Muscle layer of colon (tissue), 2 donors: ENCODE data around the gene FRYL.

Experiments used
- H3K27ac ChIP-seq: one replicate; pipeline ENCODE4 v1.7.0; 2013; ENCODE audit warnings: low read depth, mild to moderate bottlenecking, low read length, moderate library complexity
- H3K27me3 ChIP-seq, 2 donors: one replicate each; pipeline ENCODE4 v1.7.0; 2013; ENCODE audit warnings: low read length in 2 of 2, mild to moderate bottlenecking in 2 of 2; ENCODE audit not compliant: insufficient read depth in 2 of 2, control insufficient read depth in 1 of 2
- H3K36me3 ChIP-seq: one replicate; pipeline ENCODE4 v1.7.0; 2013; ENCODE audit warnings: mild to moderate bottlenecking, low read length; ENCODE audit not compliant: insufficient read depth
- H3K4me1 ChIP-seq: one replicate; pipeline ENCODE4 v1.7.0; 2013; ENCODE audit warnings: mild to moderate bottlenecking, low read length; ENCODE audit not compliant: insufficient read depth
- H3K4me3 ChIP-seq, 2 donors: one replicate each; pipeline ENCODE4 v1.7.0; 2013; ENCODE audit warnings: low read length in 2 of 2, low read depth in 1 of 2, mild to moderate bottlenecking in 1 of 2, moderate library complexity in 1 of 2
- H3K9ac ChIP-seq: one replicate; pipeline ENCODE4 v1.7.0; 2013; ENCODE audit warnings: low read length
- H3K9me3 ChIP-seq: one replicate; pipeline ENCODE4 v1.7.0; 2013; ENCODE audit warnings: mild to moderate bottlenecking, low read length
- donor health status: abdominal sarcoma.
- donor health status: Adenocarcinoma of cecum.

FRYL gene

GRCh38 chr4:48668254-48669017 lies 111.6 kb downstream of the FRYL start:
- no peaks in the 10 kb centered on the region for H3K27me3 ChIP-seq
- H3K4me3 ChIP-seq: no peak overlapping the region
- H3K4me1 ChIP-seq: no peaks in the 10 kb centered on the region
- H3K27ac ChIP-seq: no peak overlapping the region
- H3K9me3 ChIP-seq: no peaks in the 10 kb centered on the region
- no peaks in the 10 kb centered on the region for H3K36me3 ChIP-seq
- no peak overlapping the region for H3K9ac ChIP-seq

GRCh38 chr4:48667148-48667547 lies 112.9 kb downstream of the FRYL start:
- Histone ChIP-seq H3K4me1 (no peaks in the 10 kb centered on the region), H3K27ac (no peak overlapping the region), H3K4me3 (no peak overlapping the region), H3K9ac (no peak overlapping the region), H3K27me3 (no peaks in the 10 kb centered on the region), H3K36me3 (no peaks in the 10 kb centered on the region), H3K9me3 (no peaks in the 10 kb centered on the region)

GRCh38 chr4:48665555-48666186 lies 114.4 kb downstream of the FRYL start:
- no peaks in the 10 kb centered on the region for H3K9me3 ChIP-seq
- no peaks in the 10 kb centered on the region for H3K27me3 ChIP-seq
- H3K36me3 ChIP-seq: no peaks in the 10 kb centered on the region
- no peak overlapping the region for H3K9ac ChIP-seq
- H3K4me3 ChIP-seq: no peak overlapping the region
- H3K4me1 ChIP-seq: no peaks in the 10 kb centered on the region
- no peak overlapping the region for H3K27ac ChIP-seq

- Histone ChIP-seq H3K9ac (no peak overlapping the region), H3K4me3 (no peak overlapping the region), H3K4me1 (no peaks in the 10 kb centered on the region), H3K36me3 (no peaks in the 10 kb centered on the region), H3K9me3 (no peaks in the 10 kb centered on the region), H3K27ac (no peak overlapping the region), H3K27me3 (no peaks in the 10 kb centered on the region)
These were observed 115.1 kb downstream of the FRYL start for GRCh38 chr4:48664938-48665337.

- H3K4me3 ChIP-seq: no peak overlapping the region
- no peaks in the 10 kb centered on the region for H3K4me1 ChIP-seq
These were observed 118.7 kb downstream of the FRYL start for GRCh38 chr4:48661391-48661790.

GRCh38 chr4:48660347-48660746 lies 119.7 kb downstream of the FRYL start:
- H3K36me3 ChIP-seq: no peaks in the 10 kb centered on the region
- H3K4me3 ChIP-seq: no peak overlapping the region
- no peak overlapping the region for H3K27ac ChIP-seq
- H3K27me3 ChIP-seq: no peaks in the 10 kb centered on the region
- no peaks in the 10 kb centered on the region for H3K4me1 ChIP-seq
- H3K9me3 ChIP-seq: no peaks in the 10 kb centered on the region
- H3K9ac ChIP-seq: no peak overlapping the region

More at GRCh38 chr4:48661391-48661790, 118.7 kb downstream of the FRYL start:
- no peaks in the 10 kb centered on the region for H3K9me3 ChIP-seq
- H3K36me3 ChIP-seq: no peaks in the 10 kb centered on the region
- H3K27me3 ChIP-seq: no peaks in the 10 kb centered on the region
- no peak overlapping the region for H3K27ac ChIP-seq
- H3K9ac ChIP-seq: no peak overlapping the region

GRCh38 chr4:48654015-48654664 lies 125.9 kb downstream of the FRYL start:
- Histone ChIP-seq H3K4me3 (no peak overlapping the region), H3K9me3 (no peaks in the 10 kb centered on the region), H3K27me3 (no peaks in the 10 kb centered on the region), H3K27ac (no peak overlapping the region), H3K4me1 (peaks cover 11% of the 10 kb centered on the region), H3K36me3 (no peaks in the 10 kb centered on the region), H3K9ac (no peak overlapping the region)

GRCh38 chr4:48653217-48654014 lies 126.7 kb downstream of the FRYL start:
- no peaks in the 10 kb centered on the region for H3K9me3 ChIP-seq
- no peak overlapping the region for H3K27ac ChIP-seq
- H3K36me3 ChIP-seq: no peaks in the 10 kb centered on the region
- no peaks in the 10 kb centered on the region for H3K27me3 ChIP-seq
- H3K4me3 ChIP-seq: no peak overlapping the region
- no peak overlapping the region for H3K9ac ChIP-seq
- peaks cover 11% of the 10 kb centered on the region for H3K4me1 ChIP-seq

GRCh38 chr4:48651914-48652313 lies 128.2 kb downstream of the FRYL start:
- no peak overlapping the region for H3K4me3 ChIP-seq
- no peaks in the 10 kb centered on the region for H3K9me3 ChIP-seq
- H3K4me1 ChIP-seq: peaks cover 11% of the 10 kb centered on the region
- no peaks in the 10 kb centered on the region for H3K36me3 ChIP-seq
- H3K9ac ChIP-seq: no peak overlapping the region
- no peaks in the 10 kb centered on the region for H3K27me3 ChIP-seq
- H3K27ac ChIP-seq: no peak overlapping the region

- Histone ChIP-seq H3K9me3 (no peaks in the 10 kb centered on the region), H3K4me3 (no peak overlapping the region), H3K4me1 (peaks cover 15% of the 10 kb centered on the region), H3K9ac (no peak overlapping the region), H3K36me3 (no peaks in the 10 kb centered on the region), H3K27ac (no peak overlapping the region), H3K27me3 (no peaks in the 10 kb centered on the region)
These were observed 130.6 kb downstream of the FRYL start for GRCh38 chr4:48649505-48649904.

GRCh38 chr4:48645225-48645794 lies 134.8 kb downstream of the FRYL start:
- Histone ChIP-seq H3K4me3 (no peak overlapping the region), H3K27ac (no peak overlapping the region), H3K27me3 (no peaks in the 10 kb centered on the region), H3K9me3 (no peaks in the 10 kb centered on the region), H3K36me3 (no peaks in the 10 kb centered on the region), H3K9ac (no peak overlapping the region), H3K4me1 (peaks cover 17% of the 10 kb centered on the region)
